Measurements from ENCODE around the gene PIK3R4.
A peak's percentile ranks its signal among the peaks of the same experiment; 100 is the strongest.

PIK3R4 gene
- 33.5 to 89.7 reads per million in 2 donors for total RNA-seq

GRCh38 chr3:130746246-130747039 lies at the start of gene PIK3R4:
Gene PIK3R4, minus strand, starts transcription at chr3:130746829. Its CDS starts 1,611 bp downstream, at chr3:130745218.
- peak; percentile 91 for DNase-seq

GRCh38 chr3:130795396-130795795 lies 48.8 kb upstream of the PIK3R4 start:
- DNase-seq = no peak

DNA sequence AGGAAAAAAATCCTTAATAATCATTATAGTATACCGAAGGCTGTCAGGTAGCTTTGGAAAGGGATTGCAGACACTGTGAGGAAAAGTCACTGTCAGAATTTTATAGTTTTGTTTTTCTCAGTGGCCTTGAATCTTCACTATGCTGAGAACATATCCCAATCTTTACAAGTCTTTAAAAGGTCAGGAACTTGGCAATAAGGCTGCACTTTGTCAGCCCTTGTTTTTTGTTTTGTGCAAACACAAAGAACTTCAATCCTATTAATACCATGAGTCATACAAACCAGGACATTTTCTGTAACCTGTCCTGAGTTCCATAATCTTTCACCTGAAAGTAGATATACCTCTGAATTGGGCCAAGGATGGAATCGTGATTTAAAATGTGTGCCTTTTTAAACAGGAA lies 45.6 kb upstream of the PIK3R4 start:
- no peak for DNase-seq

GRCh38 chr3:130789782-130790322 lies 43.2 kb upstream of the PIK3R4 start:
- no peak for DNase-seq

GRCh38 chr3:130787422-130788068 lies 40.9 kb upstream of the PIK3R4 start:
- no peak for DNase-seq

DNA sequence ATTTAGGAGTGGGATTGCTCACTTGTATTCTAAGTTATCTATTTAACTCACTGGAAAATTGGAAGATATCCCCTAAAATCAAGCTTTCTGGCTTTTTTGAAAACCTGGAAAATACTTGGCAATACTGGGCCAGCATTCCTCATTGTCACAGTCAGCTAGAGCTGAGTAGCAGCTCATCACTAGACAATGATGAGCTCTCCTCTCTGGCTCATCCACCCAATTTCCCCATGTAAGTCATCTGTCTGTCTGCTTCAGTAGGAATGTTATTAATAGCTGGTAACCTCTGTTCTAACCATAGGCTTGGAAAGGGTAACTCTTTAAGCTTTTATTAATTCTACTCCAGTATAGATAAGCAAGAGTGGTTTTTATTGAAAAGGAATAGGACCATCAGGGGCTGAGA lies 39.7 kb upstream of the PIK3R4 start:
- no peak for DNase-seq

GRCh38 chr3:130783629-130784028 lies 37.0 kb upstream of the PIK3R4 start:
- no peak for DNase-seq

DNA sequence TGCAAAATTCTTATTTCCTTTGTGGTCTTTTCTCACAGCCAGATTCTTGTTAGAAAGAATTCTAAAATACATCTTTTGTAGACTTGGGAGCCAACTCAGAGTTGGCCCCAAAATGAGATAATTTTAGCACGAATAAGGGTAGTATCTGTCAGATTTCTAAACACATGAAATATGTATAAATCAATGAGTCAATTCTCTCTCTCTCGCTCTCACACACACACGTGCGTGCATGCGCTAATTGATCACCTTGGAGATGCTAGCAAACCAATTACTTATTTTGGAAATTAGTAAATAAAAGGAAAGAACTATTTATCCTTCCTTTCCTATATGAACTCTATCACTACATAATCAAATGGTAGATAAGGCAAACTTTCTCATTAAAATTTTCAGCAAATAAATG lies 32.9 kb upstream of the PIK3R4 start:
- DNase-seq = no peak

GRCh38 chr3:130779031-130779430 lies 32.4 kb upstream of the PIK3R4 start:
- DNase-seq = no peak

GRCh38 chr3:130773366-130773765 lies 26.7 kb upstream of the PIK3R4 start:
- DNase-seq = no peak

DNA sequence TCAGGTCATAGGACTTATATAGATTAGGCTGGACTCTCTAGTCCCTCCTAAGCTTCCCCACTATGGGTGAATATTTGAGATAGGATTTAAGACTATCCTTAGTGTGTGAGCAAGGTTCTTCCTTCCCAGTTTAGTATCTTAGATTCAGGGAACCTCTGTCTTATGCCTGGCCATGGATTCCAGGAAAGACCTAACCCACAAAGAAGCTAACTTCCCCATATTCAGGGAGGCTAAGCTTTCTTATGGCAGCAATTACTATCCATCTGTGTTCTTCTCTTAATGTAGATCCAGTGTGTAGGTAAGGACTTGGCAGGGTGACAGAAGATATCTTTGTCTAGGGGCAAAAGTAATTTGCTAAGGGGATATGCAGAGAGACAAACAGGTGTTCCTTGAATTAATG lies 25.5 kb upstream of the PIK3R4 start:
- no peak for DNase-seq

GRCh38 chr3:130770644-130771043 lies 24.0 kb upstream of the PIK3R4 start:
- DNase-seq = no peak

GRCh38 chr3:130761730-130762311 lies 15.2 kb upstream of the PIK3R4 start:
- no peak for DNase-seq

DNA sequence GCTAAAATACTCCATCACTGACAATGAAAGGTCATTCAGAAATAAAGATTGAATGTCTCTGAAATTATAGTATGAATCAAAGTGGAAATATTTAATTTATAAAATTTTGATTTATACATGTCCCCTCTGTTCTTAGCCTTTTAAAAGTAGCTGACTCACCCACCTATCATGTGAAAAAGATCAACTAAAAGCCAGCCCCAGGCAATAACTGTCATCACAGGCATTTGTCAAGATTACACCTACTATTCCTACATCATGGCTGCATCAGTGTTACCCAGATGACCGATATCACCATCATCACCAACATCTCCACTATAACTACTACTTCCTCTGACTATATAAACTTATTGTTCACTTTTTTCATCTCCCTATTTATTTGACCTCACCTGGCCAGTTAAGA lies 14.3 kb upstream of the PIK3R4 start:
- no peak for DNase-seq

GRCh38 chr3:130759692-130760338 lies 13.2 kb upstream of the PIK3R4 start:
- DNase-seq = peak; percentile 8

GRCh38 chr3:130758624-130759369 lies 12.2 kb upstream of the PIK3R4 start:
- DNase-seq = no peak

DNA sequence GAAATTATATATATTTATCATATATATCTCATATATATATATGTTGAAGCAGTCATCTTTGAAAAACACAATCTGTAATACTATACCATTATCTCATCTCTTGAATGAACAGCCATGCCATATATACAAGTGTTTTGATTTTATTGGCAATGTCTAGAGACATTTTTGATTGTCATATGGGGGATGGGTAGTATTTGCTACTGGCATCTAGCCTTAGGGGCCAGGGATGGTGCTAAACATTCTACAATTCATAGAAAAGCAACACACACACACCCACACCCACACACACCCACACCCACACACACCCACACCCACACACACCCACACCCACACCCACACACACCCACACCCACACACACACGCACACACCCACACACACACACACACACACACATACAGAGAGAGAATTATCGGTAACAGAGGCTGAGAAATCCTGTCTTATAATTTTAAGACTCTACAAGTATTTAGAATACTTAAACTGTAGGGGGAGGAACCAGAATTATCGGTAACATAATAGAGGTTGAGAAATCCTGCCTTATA lies 11.1 kb upstream of the PIK3R4 start:
- no peak for DNase-seq

DNA sequence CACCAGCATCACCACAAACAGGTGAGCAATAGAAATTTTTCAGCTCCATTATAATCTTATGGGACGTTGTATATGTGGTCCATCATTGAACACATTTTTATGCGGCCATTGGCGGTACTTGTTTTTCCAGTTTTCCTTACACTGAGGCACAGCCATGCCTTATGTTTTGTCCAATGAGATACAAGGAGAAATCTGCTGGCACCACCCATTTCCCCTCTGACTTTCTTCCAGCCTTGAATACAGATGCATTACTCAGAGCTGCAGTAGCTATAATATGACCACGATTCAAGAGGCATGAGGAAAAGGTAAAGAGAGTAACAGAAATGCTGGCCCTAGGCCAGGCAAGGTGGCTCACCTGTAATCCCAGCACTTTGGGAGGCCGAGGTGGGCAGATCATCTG lies 9.0 kb upstream of the PIK3R4 start:
- no peak for DNase-seq

DNA sequence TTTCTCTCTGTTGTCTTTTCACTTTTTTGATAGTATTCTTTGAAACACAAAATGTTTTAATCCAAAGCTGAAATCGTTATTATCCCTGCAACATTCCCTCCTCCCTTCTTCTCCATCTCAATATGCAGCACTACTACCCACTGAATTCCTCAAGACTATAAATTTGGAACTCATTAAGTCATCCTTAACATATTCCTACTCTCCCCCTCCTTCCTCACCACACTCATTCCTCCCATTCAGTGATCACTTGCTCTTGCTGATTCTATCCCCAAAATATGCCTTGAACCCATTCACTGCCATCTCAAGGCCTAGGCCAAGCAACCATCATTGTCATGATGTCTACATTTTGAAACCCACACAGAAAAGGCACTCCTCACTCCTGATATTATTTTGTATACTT lies 2.4 kb upstream of the PIK3R4 start:
- no peak for DNase-seq

DNA sequence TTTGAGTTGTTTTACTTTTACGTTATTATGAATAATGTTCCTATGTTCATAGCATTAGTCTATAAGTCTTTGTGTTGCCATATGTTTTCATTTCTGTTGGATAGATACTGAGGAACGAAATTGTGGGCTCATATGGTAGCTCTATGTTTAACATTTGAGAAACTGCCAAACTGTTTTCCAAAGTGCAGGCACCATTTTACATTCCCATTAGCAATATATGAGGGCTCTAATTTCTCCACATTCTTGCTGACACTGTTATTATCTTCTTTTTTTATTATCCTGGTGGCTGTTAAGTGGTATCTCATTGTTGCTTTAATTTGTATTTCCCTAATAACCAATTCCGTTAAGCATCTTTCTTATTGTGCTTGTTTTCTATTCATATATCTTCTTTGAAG lies 1.8 kb upstream of the PIK3R4 start:
- DNase-seq = no peak

GRCh38 chr3:130743354-130743753 lies 3.3 kb downstream of the PIK3R4 start:
- no peak for DNase-seq

- no peak for DNase-seq
These were observed 4.6 kb downstream of the PIK3R4 start for GRCh38 chr3:130741946-130742610.
